ENCODE results near the gene ZFY. TPM values are rescaled to one million over a fixed set of nuclear protein-coding genes. Genes with fewer than 3 reads are reported as not detected.

Gene ZFY
- total and polyA plus RNA-seq, 2 donors (not counting 1 experiment from before 2014, with no cell fraction given), result 30.2 TPM; not detected in 1

GRCh38 chrY:2949590-2950252, 14.5 kb downstream of the ZFY start:
- Histone ChIP-seq H3K4me3 (ENCODE audit: control extremely low read depth in 1 of 5, extremely low read depth in 1 of 5, insufficient read depth in 1 of 5, low read depth in 2 of 5, low read length in 4 of 5) (no peak overlapping the region), H3K4me1 (ENCODE audit: control insufficient read depth in 2 of 2, insufficient read depth in 2 of 2, low read length in 2 of 2) (peaks cover 0 to 20% of the 10 kb centered on the region in 2 donors), H3K79me2 (ENCODE audit: control insufficient read depth, insufficient read depth, low read length) (no peaks in the 10 kb centered on the region), H3K4me2 (replicated peaks; ENCODE audit: low read depth, low read length, poor library complexity, severe bottlenecking) (no peak overlapping the region), H4K20me1 (ENCODE audit: control insufficient read depth, insufficient read depth, low read length, poor library complexity, severe bottlenecking) (no peaks in the 10 kb centered on the region), H2AFZ (ENCODE audit: insufficient read depth, low read depth, low read length, poor library complexity, severe bottlenecking) (no peak overlapping the region), H3K36me3 (replicated peaks in 1 of 2; ENCODE audit: control extremely low read depth in 1 of 2, control insufficient read depth in 1 of 2, extremely low read depth in 1 of 2, insufficient read depth in 2 of 2, low read length in 1 of 2) (peaks cover 0 to 2% of the 10 kb centered on the region in 2 experiments), H3K9me3 (ENCODE audit: control extremely low read depth in 1 of 3, control insufficient read depth in 2 of 3, insufficient read depth in 1 of 3, low read length in 2 of 3) (no peaks in the 10 kb centered on the region), H3K9ac (ENCODE audit: low read length) (no peak overlapping the region), H3K27ac (ENCODE audit: low read length in 2 of 2) (no peak overlapping the region), H3K27me3 (replicated peaks in 1 of 4; ENCODE audit: control extremely low read depth in 1 of 4, control insufficient read depth in 3 of 4, insufficient read depth in 4 of 4, low read length in 3 of 4) (no peaks in the 10 kb centered on the region)
- ChIA-PET POLR2A (no interaction called here), CTCF (interaction anchor here (1.3 to 1.5 kb wide), 2 partner anchors 13 to 19 kb away, joined by 3 to 4 read pairs; no protein-coding TSS in a partner anchor)
- Mint-ChIP-seq H3K9me3 (ENCODE audit: insufficient read depth) (no peaks in the 10 kb centered on the region), H3K4me1 (peaks cover 51% of the 10 kb centered on the region), H3K27ac (no peak overlapping the region), H3K4me3 (peak overlapping the region; percentile 26), H3K27me3 (no peaks in the 10 kb centered on the region)
- ATAC-seq (ENCODE audit: low read depth), result peak; percentile 73
- peak; percentile 17 for DNase-seq
- TF ChIP-seq EZH2 (IDR thresholded peaks at IDR 0.05; ENCODE audit: borderline replicate concordance, insufficient read depth, low read depth, low read length, poor library complexity, severe bottlenecking), result no peak
- TF ChIP-seq, protein P1, sequence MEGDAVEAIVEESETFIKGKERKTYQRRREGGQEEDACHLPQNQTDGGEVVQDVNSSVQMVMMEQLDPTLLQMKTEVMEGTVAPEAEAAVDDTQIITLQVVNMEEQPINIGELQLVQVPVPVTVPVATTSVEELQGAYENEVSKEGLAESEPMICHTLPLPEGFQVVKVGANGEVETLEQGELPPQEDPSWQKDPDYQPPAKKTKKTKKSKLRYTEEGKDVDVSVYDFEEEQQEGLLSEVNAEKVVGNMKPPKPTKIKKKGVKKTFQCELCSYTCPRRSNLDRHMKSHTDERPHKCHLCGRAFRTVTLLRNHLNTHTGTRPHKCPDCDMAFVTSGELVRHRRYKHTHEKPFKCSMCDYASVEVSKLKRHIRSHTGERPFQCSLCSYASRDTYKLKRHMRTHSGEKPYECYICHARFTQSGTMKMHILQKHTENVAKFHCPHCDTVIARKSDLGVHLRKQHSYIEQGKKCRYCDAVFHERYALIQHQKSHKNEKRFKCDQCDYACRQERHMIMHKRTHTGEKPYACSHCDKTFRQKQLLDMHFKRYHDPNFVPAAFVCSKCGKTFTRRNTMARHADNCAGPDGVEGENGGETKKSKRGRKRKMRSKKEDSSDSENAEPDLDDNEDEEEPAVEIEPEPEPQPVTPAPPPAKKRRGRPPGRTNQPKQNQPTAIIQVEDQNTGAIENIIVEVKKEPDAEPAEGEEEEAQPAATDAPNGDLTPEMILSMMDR (IDR thresholded peaks at IDR 0.05), result no peak
- WGBS (ENCODE audit: insufficient coverage), result no CpG with 5 or more reads among the region's 7 CpGs
- intact Hi-C loops (cut with micrococcal nuclease), result loop anchor here (1.0 kb wide), 1 partner anchor 12 kb away; no protein-coding TSS in a partner anchor

DNA sequence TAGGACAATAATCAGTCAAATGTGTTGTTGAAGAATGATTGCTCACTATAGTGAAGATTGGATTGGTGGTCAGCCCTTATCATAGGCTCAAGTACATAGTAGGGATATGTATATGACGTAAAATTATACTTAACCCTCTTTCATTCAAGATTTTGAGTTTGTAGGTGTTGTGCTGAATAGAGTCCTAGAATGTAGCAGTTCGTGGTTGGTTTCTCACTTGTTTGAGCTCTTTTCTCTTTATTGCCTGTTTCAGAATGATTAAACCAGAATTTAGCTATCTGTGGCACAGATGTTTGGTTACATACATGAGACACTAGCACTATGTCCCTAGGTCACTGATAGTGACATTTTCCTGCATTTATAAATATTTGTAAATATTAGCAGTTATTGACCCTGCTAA, 15.5 kb downstream of the ZFY start:
- Histone ChIP-seq H3K4me1 (ENCODE audit: control insufficient read depth in 2 of 2, insufficient read depth in 2 of 2, low read length in 2 of 2) (peaks cover 0 to 17% of the 10 kb centered on the region in 2 donors), H3K9ac (ENCODE audit: low read length) (no peak overlapping the region), H4K20me1 (ENCODE audit: control insufficient read depth, insufficient read depth, low read length, poor library complexity, severe bottlenecking) (no peaks in the 10 kb centered on the region), H3K79me2 (ENCODE audit: control insufficient read depth, insufficient read depth, low read length) (no peaks in the 10 kb centered on the region), H3K27me3 (replicated peaks in 1 of 4; ENCODE audit: control extremely low read depth in 1 of 4, control insufficient read depth in 3 of 4, insufficient read depth in 4 of 4, low read length in 3 of 4) (no peaks in the 10 kb centered on the region), H3K9me3 (ENCODE audit: control extremely low read depth in 1 of 3, control insufficient read depth in 2 of 3, insufficient read depth in 1 of 3, low read length in 2 of 3) (no peaks in the 10 kb centered on the region), H3K27ac (ENCODE audit: low read length in 2 of 2) (no peak overlapping the region), H3K4me3 (ENCODE audit: control extremely low read depth in 1 of 5, extremely low read depth in 1 of 5, insufficient read depth in 1 of 5, low read depth in 2 of 5, low read length in 4 of 5) (no peak overlapping the region), H3K4me2 (replicated peaks; ENCODE audit: low read depth, low read length, poor library complexity, severe bottlenecking) (no peak overlapping the region), H2AFZ (ENCODE audit: insufficient read depth, low read depth, low read length, poor library complexity, severe bottlenecking) (no peak overlapping the region), H3K36me3 (replicated peaks in 1 of 2; ENCODE audit: control extremely low read depth in 1 of 2, control insufficient read depth in 1 of 2, extremely low read depth in 1 of 2, insufficient read depth in 2 of 2, low read length in 1 of 2) (peaks cover 0 to 7% of the 10 kb centered on the region in 2 experiments)
- no peak overlapping the region for H3K27ac Mint-ChIP-seq
- no peak for TF ChIP-seq EZH2 (IDR thresholded peaks at IDR 0.05; ENCODE audit: borderline replicate concordance, insufficient read depth, low read depth, low read length, poor library complexity, severe bottlenecking)
- TF ChIP-seq, protein P1 (IDR thresholded peaks at IDR 0.05), result no peak
- H3K4me3 Mint-ChIP-seq, result peak overlapping the region; percentile 19
- no CpG with 5 or more reads among the region's 2 CpGs for WGBS (ENCODE audit: insufficient coverage)
- CTCF ChIA-PET, result interaction anchor here (1.3 to 1.5 kb wide), 2 partner anchors 14 to 20 kb away, joined by 3 to 4 read pairs; no protein-coding TSS in a partner anchor
- H3K9me3 Mint-ChIP-seq (ENCODE audit: insufficient read depth), result no peaks in the 10 kb centered on the region
- no peak for DNase-seq
- H3K4me1 Mint-ChIP-seq, result peaks cover 50% of the 10 kb centered on the region
- ATAC-seq (ENCODE audit: low read depth), result no peak
- intact Hi-C loops (cut with micrococcal nuclease), result no loop called here
- no peaks in the 10 kb centered on the region for H3K27me3 Mint-ChIP-seq
- POLR2A ChIA-PET, result no interaction called here

Data from B cell (primary cell).